Measurements from ENCODE around the gene PSG2.
"Not testable (repeated sequence)": the region's sequence is repeated elsewhere in the genome, so short reads cannot be mapped to it uniquely, and the experiment has no call there.

Gene PSG2

DNA sequence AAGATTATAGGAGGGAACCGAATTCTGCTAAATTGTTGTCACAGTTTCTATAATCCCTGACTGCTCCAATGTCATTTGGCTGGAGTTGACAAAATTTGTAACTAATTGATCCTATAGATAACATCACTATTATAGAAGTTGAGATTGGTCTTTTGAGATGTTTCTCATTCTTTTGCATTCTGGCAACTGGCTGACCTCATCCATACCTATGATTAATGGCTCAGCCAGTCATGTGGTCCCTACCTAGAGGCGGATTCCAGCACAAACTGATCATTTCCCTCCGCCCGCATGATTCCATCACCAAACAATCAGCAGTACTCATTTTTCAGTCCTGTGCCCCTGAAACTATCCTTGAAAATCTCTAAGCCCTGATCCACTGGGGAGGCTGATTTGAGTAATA lies 4.2 kb downstream of the PSG2 start:
- no peak for TF ChIP-seq CTCF (IDR thresholded peaks at IDR 0.05; ENCODE audit: borderline replicate concordance, control extremely low read depth, extremely low read depth, insufficient read depth, missing control alignments)
- no peak for DNase-seq (ENCODE audit: low spot score)
- in situ Hi-C loops (cut with MboI; ENCODE audit: low sequenced_read_pairs, unreplicated experiment), result no loop called here

- DNase-seq (ENCODE audit: low spot score); in situ Hi-C loops (cut with MboI; ENCODE audit: low sequenced_read_pairs, unreplicated experiment): not testable (repeated sequence)
Observed at GRCh38 chr19:43077881-43078280, 4.6 kb downstream of the PSG2 start.

DNA sequence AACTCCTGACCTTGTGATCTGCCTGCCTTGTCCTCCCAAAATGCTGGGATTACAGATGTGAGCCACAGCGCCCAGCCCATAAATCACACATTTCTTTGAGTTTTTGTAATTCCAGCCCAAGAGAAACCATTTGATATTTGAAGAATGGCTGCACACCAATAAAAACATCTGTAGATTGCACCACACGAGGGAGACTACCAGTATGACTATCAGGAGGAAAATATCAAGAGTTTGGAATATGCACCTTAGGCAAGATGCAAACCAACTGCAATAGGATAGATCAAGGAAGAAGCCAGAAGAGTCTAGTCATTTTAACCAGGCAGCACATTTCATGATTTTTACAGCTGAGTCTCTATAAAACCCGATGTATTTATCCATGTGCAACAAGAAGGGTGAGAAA lies 20.1 kb downstream of the PSG2 start:
- DNase-seq (ENCODE audit: low spot score); in situ Hi-C loops (cut with MboI; ENCODE audit: low sequenced_read_pairs, unreplicated experiment): not testable (repeated sequence)

GRCh38 chr19:43061326-43061725 lies 21.2 kb downstream of the PSG2 start:
- in situ Hi-C loops (cut with MboI; ENCODE audit: low sequenced_read_pairs, unreplicated experiment); DNase-seq (ENCODE audit: low spot score): not testable (repeated sequence)

DNA sequence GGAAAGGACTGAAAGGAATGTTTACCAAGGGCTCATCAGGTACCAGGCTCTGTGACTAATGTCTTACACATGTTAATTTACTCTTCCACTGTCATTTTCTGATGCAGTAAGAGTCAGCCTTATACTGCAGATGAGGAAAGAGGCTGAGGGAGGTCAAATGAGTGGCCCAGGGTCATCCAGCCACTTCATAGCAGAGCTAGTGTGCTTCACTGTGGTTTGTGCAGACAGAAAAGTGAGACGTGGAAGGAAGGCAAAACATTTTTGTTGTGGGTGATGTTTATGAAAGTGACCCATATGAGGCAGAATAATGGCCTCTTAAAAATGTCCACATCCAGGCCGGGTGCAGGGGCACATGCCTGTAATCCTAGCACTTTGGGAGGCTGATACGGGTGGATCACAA lies 22.2 kb downstream of the PSG2 start:
- in situ Hi-C loops (cut with MboI; ENCODE audit: low sequenced_read_pairs, unreplicated experiment); DNase-seq (ENCODE audit: low spot score): not testable (repeated sequence)

- in situ Hi-C loops (cut with MboI; ENCODE audit: low sequenced_read_pairs, unreplicated experiment); DNase-seq (ENCODE audit: low spot score): not testable (repeated sequence)
Observed at GRCh38 chr19:43059482-43059881, 23.0 kb downstream of the PSG2 start.

GRCh38 chr19:43058440-43058839 lies 24.1 kb downstream of the PSG2 start:
- in situ Hi-C loops (cut with MboI; ENCODE audit: low sequenced_read_pairs, unreplicated experiment); DNase-seq (ENCODE audit: low spot score): not testable (repeated sequence)

- DNase-seq (ENCODE audit: low spot score); in situ Hi-C loops (cut with MboI; ENCODE audit: low sequenced_read_pairs, unreplicated experiment): not testable (repeated sequence)
Observed at GRCh38 chr19:43047966-43048365, 34.5 kb downstream of the PSG2 start.

DNA sequence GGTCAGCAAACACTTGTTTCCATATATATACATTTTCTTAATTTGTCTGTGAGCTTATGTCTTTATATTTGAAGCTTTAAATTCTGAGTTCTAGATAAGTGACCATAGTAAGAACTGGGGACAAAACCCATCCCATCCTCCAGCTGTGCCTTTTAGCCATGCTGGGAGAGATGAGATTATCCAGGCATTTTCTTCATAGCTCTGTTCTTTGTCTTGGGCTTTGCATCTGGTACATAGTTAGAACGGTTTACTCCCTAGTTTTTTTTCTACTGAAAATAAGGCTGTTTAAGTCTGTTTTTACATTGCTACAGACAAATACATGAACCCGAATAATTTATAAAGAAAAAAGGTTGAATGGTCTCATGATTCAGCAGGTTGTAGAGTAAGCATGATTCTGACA lies 35.9 kb downstream of the PSG2 start:
- DNase-seq (ENCODE audit: low spot score); in situ Hi-C loops (cut with MboI; ENCODE audit: low sequenced_read_pairs, unreplicated experiment): not testable (repeated sequence)

GRCh38 chr19:43043492-43044180 lies 38.9 kb downstream of the PSG2 start:
- in situ Hi-C loops (cut with MboI; ENCODE audit: low sequenced_read_pairs, unreplicated experiment); DNase-seq (ENCODE audit: low spot score): not testable (repeated sequence)

DNA sequence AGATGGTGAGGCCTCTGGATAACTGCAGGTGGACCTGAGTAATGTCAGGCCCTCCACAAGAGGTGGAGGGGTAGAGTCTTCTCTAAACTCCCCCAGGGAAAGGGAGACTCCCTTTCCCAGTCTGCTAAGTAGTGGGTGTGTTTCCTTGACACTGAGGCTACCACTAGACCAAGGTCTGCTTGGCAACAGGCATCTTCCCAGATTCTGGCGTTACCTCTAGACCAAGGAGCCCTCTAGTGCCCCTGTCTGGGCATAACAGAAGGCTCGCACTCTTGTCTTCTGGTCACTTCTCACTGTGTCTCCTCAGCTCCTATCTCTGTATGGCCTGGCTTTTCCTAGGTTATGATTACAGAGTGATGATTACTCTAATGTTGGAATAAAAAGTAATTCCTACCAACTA lies 50.9 kb downstream of the PSG2 start:
- DNase-seq (ENCODE audit: low spot score); in situ Hi-C loops (cut with MboI; ENCODE audit: low sequenced_read_pairs, unreplicated experiment): not testable (repeated sequence)

DNA sequence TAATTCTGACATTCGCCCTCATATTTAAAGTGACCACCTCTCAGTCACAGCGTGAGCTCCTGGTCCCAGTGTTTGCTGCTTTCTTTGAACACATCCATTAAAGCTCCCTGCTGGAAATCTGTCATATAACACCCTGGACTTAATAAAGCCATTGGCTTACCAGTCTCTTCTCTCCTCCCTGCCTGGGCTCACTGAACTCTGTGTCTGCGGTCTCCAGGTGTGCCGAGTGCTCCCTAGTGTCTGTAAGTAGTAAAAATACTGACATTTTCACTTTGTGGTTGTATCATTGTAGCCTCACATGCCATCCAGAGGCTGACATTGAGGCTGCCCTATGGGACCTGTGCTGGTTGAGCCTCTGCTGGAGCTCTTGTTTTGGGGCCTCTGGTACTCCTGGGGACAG lies 53.6 kb downstream of the PSG2 start:
- DNase-seq (ENCODE audit: low spot score), result no peak
- no peak for TF ChIP-seq CTCF (IDR thresholded peaks at IDR 0.05; ENCODE audit: borderline replicate concordance, control extremely low read depth, extremely low read depth, insufficient read depth, missing control alignments)
- in situ Hi-C loops (cut with MboI; ENCODE audit: low sequenced_read_pairs, unreplicated experiment), result no loop called here

DNA sequence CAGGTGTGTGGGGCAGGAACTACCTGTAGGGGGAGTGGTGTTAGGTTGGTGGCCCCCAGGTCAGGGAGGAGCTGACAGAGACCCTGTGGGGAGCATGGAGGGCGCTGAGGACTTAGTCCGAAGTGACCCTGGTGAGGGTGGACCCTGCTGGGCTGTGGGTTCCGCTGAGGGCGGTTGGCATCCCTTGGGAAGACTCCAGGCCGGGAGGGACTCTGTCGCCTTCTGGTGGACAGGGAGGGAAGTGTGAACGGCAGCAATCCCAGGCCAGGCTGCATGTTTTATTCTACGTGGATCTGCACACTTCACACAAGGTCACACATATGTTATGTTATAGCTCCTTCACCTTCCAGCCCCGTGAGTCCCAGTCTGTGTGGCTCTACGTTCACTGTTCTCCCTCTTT lies 54.5 kb downstream of the PSG2 start:
- in situ Hi-C loops (cut with MboI; ENCODE audit: low sequenced_read_pairs, unreplicated experiment); DNase-seq (ENCODE audit: low spot score): not testable (repeated sequence)

DNA sequence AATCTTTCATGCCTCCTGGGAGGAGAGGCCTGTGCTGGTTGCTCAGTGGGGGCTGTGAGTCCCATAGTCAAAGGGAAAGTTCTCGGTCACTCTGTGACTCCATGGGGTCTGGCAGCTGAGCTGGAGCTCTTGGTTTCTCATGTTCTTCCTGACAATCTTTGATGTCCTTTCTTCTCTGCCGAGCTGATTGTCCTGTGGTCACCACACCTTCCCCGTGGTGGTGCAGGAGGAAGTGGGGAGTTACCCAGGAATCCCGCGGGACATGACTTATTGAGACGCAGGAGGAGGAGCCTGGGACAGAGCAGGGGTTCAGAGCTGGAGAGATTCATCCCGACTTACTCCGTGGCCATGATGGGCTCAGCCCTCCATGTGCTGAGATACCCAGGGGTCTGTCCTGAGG lies 55.4 kb downstream of the PSG2 start:
- in situ Hi-C loops (cut with MboI; ENCODE audit: low sequenced_read_pairs, unreplicated experiment); DNase-seq (ENCODE audit: low spot score): not testable (repeated sequence)

DNA sequence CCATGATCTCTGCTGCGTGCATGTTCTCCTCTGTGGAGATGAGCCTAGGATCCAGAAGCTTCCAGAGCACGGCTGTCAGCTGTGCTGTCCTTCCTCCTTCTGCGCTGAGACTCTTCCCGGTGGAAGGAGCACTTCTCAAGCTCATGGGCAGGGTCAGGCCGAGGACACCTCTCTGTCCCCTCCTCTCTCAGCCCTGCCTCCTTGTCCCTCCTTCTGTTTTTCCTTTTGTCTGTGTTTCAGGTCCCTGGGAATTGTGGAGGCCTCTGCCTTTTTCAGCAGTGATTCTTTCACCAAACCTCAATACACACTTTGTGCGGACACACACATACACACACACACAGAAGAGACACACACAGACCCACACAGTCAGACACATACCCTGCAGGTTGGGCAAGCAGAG lies 56.1 kb downstream of the PSG2 start, which contains the start of gene PSG11:
Gene PSG11, minus strand, starts transcription at position 101 of the 400 bp plus-strand sequence. Its CDS starts 97 bp downstream, at position 4.
- in situ Hi-C loops (cut with MboI; ENCODE audit: low sequenced_read_pairs, unreplicated experiment); DNase-seq (ENCODE audit: low spot score): not testable (repeated sequence)

- not testable (repeated sequence) for DNase-seq (ENCODE audit: low spot score)
Observed at GRCh38 chr19:43022098-43022497, 60.4 kb downstream of the PSG2 start.

DNA sequence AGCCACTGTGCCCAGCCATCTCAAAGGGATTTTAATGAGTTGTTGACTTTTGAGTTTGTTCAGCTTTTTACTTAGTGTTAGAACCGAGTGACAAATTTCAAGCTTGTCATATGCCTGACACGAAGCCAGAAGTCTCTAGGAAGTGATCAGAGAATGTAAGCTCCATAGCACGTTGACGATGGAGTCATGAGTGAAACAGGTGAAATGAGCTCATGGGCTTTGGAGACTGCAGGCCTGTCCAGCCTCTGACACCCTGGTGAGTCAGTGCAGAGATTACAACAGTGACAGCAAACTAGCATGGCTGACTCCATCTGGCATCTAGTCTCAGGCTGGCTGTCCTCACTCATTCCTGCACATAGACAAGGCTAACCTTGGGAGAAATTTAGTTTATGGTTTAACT lies 60.9 kb downstream of the PSG2 start:
- DNase-seq (ENCODE audit: low spot score); in situ Hi-C loops (cut with MboI; ENCODE audit: low sequenced_read_pairs, unreplicated experiment): not testable (repeated sequence)

More at GRCh38 chr19:43022098-43022497, 60.4 kb downstream of the PSG2 start:
- in situ Hi-C loops (cut with MboI; ENCODE audit: low sequenced_read_pairs, unreplicated experiment), result not testable (repeated sequence)

Data from GM13976 (cell line).